Endodermal cell (in vitro differentiated cells): Measurements from ENCODE around the gene SORL1. TPM values are rescaled to one million over a fixed set of nuclear protein-coding genes. Genes with fewer than 3 reads are reported as not detected.
A peak's percentile ranks its signal among the peaks of the same experiment; 100 is the strongest.

Experiments used
- DNase-seq: peaks from one replicate; pipeline ENCODE4 v3.0.0-alpha.2; 2017
- H3K27ac ChIP-seq: 2 replicates; pipeline ENCODE4 v1.5.1; 2013; ENCODE audit warnings: mild to moderate bottlenecking, low read depth, low read length, moderate library complexity
- H3K27me3 ChIP-seq: 2 replicates; pipeline ENCODE4 v1.6.1; 2013; ENCODE audit warnings: mild to moderate bottlenecking, low read length, moderate library complexity; ENCODE audit not compliant: insufficient read depth, control insufficient read depth, poor library complexity, severe bottlenecking
- H3K36me3 ChIP-seq: 2 replicates; pipeline ENCODE4 v1.7.0; 2013; ENCODE audit warnings: mild to moderate bottlenecking, low read length, moderate library complexity; ENCODE audit not compliant: control insufficient read depth, insufficient read depth
- H3K4me1 ChIP-seq: one replicate; pipeline ENCODE4 v1.7.0; 2013; ENCODE audit warnings: low read length; ENCODE audit not compliant: control insufficient read depth, insufficient read depth
- H3K4me3 ChIP-seq: 2 replicates; pipeline ENCODE4 v1.5.1; 2013; ENCODE audit warnings: mild to moderate bottlenecking, low read length, moderate library complexity
- H3K9ac ChIP-seq: 2 replicates; pipeline ENCODE4 v1.6.1; 2013; ENCODE audit warnings: mild to moderate bottlenecking, low read length, moderate library complexity; ENCODE audit not compliant: poor library complexity, severe bottlenecking; ENCODE audit errors: extremely low read depth
- H3K9me3 ChIP-seq: 2 replicates; pipeline ENCODE4 v1.6.1; 2013; ENCODE audit warnings: mild to moderate bottlenecking, low read length, moderate library complexity; ENCODE audit not compliant: control insufficient read depth
- H3K27ac Mint-ChIP-seq: 2 replicates; pipeline ENCODE4 v1.8.0; 2020; ENCODE audit warnings: mixed read lengths
- H3K27me3 Mint-ChIP-seq: 2 replicates; pipeline ENCODE4 v1.8.0; 2021; ENCODE audit warnings: mild to moderate bottlenecking, mixed read lengths; ENCODE audit not compliant: insufficient read depth
- H3K36me3 Mint-ChIP-seq: 2 replicates; pipeline ENCODE4 v1.8.0; 2020; ENCODE audit warnings: low read depth, mixed read lengths
- H3K4me1 Mint-ChIP-seq: 2 replicates; pipeline ENCODE4 v1.8.0; 2020; ENCODE audit warnings: mixed read lengths
- H3K4me3 Mint-ChIP-seq: 2 replicates; pipeline ENCODE4 v1.8.0; 2020; ENCODE audit warnings: mild to moderate bottlenecking, moderate library complexity, mixed read lengths
- H3K9me3 Mint-ChIP-seq: 2 replicates; pipeline ENCODE4 v1.8.0; 2020; ENCODE audit warnings: mild to moderate bottlenecking, mixed read lengths
- WGBS, 2 experiments: methylation state at CpG; one replicate each; pipeline versions ENCODE4 v1.1.5 to v1.1.7; 2013; ENCODE audit warnings: missing lambda C conversion rate in 2 of 2, mixed read lengths in 1 of 2; ENCODE audit not compliant: insufficient coverage in 1 of 2, insufficient read length in 1 of 2; 5-methylcytosine and 5-hydroxymethylcytosine counted together
- total RNA-seq, 2 donors: library from RNA; stranded (reverse); fragmentation: NEBNext Ultra II Directional in 1 of 2; extraction: Animal tissue kit (Norgen Biotek cat#: 25700) in 1 of 2; gene quantifications; 2 replicates in 1 of 2; 3 replicates in 1 of 2; pipeline ENCODE4 v1.2.1, GENCODE V29; 2021
- TF ChIP-seq, protein P1 (sequence below): fragments of 200-600 bp; sonication (generic); conservative IDR thresholded peaks from 2 replicates; pipeline ENCODE4 v1.5.0; 2021; ENCODE audit warnings: antibody characterized with exemption, mild to moderate bottlenecking

The SORL1 gene
- total RNA-seq, 2 donors from 2014 or later = 56.4 to 57.5 TPM

DNA sequence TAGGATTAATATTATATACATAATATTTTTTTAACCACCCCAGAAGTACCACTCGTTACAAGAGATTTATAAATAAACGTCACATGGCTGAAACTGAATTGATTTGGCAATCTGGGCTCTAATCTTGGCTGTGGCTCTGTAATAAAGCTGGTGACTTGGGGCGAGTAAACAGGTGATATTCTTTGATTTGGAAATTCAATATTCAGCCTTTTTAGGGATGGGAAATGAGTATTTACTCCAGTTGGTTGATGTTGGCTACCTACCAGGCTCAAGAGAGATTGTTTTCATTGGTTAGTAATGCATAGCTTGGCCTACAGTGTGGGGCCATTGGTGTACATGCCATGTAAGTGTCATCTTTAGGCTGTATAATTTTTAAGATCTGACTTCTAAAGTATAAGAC, 118.3 kb downstream of the SORL1 start:
- Mint-ChIP-seq H3K27me3 (no peaks in the 10 kb centered on the region), H3K4me1 (peaks cover 26% of the 10 kb centered on the region), H3K36me3 (peaks cover 69% of the 10 kb centered on the region), H3K4me3 (no peak overlapping the region), H3K9me3 (peaks cover 24% of the 10 kb centered on the region), H3K27ac (no peak overlapping the region)
- Histone ChIP-seq H3K27me3 (no peaks in the 10 kb centered on the region), H3K4me3 (no peak overlapping the region), H3K4me1 (no peaks in the 10 kb centered on the region), H3K9me3 (no peaks in the 10 kb centered on the region), H3K27ac (no peak overlapping the region), H3K36me3 (peaks cover 16% of the 10 kb centered on the region), H3K9ac (no peak overlapping the region)
- TF ChIP-seq, protein P1, sequence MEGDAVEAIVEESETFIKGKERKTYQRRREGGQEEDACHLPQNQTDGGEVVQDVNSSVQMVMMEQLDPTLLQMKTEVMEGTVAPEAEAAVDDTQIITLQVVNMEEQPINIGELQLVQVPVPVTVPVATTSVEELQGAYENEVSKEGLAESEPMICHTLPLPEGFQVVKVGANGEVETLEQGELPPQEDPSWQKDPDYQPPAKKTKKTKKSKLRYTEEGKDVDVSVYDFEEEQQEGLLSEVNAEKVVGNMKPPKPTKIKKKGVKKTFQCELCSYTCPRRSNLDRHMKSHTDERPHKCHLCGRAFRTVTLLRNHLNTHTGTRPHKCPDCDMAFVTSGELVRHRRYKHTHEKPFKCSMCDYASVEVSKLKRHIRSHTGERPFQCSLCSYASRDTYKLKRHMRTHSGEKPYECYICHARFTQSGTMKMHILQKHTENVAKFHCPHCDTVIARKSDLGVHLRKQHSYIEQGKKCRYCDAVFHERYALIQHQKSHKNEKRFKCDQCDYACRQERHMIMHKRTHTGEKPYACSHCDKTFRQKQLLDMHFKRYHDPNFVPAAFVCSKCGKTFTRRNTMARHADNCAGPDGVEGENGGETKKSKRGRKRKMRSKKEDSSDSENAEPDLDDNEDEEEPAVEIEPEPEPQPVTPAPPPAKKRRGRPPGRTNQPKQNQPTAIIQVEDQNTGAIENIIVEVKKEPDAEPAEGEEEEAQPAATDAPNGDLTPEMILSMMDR = no peak
- DNase-seq = no peak
- WGBS, 2 experiments = 94 to 96% methylated on average over 3 of the region's 3 CpGs

DNA sequence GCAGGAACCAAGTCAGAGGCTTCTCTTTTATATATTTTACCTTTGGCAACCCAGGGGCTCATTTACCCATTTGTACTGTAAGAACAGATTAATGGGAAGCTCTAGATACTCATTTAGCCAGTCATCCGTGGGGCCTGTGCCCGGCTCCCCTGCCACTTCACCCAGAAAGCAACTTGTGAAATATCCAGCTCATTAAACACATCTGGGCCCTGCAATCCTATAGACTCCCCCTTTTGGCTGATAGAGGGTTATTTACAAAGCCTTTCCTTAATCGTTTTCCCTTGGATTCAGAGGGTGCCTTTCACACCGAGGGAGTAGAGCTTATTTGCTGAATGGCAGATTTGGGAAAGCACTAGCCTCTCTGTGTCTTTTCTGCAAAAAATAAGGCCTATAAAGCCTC, 119.4 kb downstream of the SORL1 start:
- DNase-seq = no peak
- Mint-ChIP-seq H3K9me3 (peaks cover 24% of the 10 kb centered on the region), H3K36me3 (peaks cover 72% of the 10 kb centered on the region), H3K27ac (no peak overlapping the region), H3K4me3 (no peak overlapping the region), H3K27me3 (no peaks in the 10 kb centered on the region), H3K4me1 (peaks cover 29% of the 10 kb centered on the region)
- H3K36me3 ChIP-seq = peaks cover 19% of the 10 kb centered on the region
- 79 to 92% methylated on average over 2 to 4 of the region's 4 CpGs for WGBS, 2 experiments
- TF ChIP-seq, protein P1 = no peak
- H3K27me3 ChIP-seq = no peaks in the 10 kb centered on the region
- no peak overlapping the region for H3K4me3 ChIP-seq
- no peaks in the 10 kb centered on the region for H3K9me3 ChIP-seq
- no peaks in the 10 kb centered on the region for H3K4me1 ChIP-seq
- H3K9ac ChIP-seq = no peak overlapping the region
- no peak overlapping the region for H3K27ac ChIP-seq

DNA sequence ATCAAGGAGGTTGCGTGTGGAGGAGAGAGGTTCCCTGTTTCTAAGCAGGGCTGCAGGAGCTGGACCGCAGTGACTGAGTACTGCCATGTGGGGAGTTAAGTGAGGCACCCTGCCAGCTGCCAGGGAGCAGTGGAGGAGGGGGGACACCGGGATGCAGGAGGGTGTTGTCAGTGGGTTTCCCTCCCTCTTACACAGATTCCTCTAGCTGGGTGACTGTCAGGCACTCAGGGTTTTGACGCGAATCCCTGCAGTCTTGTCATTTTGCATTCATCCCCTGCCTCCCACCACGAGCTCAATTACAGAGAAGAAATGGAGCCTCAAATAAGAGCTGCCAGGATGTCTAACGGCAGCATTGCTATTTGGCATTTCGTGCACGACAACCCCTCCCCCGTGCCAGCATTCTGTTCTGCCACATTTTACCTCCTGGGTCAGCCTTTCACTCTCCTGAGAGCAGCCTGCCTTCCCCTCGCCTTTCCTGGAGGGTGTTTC, 120.5 kb downstream of the SORL1 start:
- Mint-ChIP-seq H3K4me3 (no peak overlapping the region), H3K27ac (no peak overlapping the region), H3K36me3 (peaks cover 72% of the 10 kb centered on the region), H3K27me3 (no peaks in the 10 kb centered on the region), H3K4me1 (peaks cover 23% of the 10 kb centered on the region), H3K9me3 (peaks cover 20% of the 10 kb centered on the region)
- Histone ChIP-seq H3K27me3 (no peaks in the 10 kb centered on the region), H3K4me3 (no peak overlapping the region), H3K9me3 (no peaks in the 10 kb centered on the region), H3K4me1 (no peaks in the 10 kb centered on the region), H3K9ac (no peak overlapping the region), H3K27ac (peak overlapping the region; percentile 22), H3K36me3 (peaks cover 22% of the 10 kb centered on the region)
- DNase-seq = no peak
- WGBS, 2 experiments = 84 to 91% methylated on average over 4 to 11 of the region's 11 CpGs
- TF ChIP-seq, protein P1 = no peak
